GM21528 (cell line): ENCODE measurements around the gene SPATA12.
"Not testable (repeated sequence)": the region's sequence is repeated elsewhere in the genome, so short reads cannot be mapped to it uniquely, and the experiment has no call there.

Experiments used
- ATAC-seq: cut with Tn5 transposase; IDR thresholded peaks from one replicate; pipeline ENCODE4 v1.9.1; 2021; ENCODE audit warnings: mild to moderate bottlenecking, moderate library complexity; ENCODE audit not compliant: unreplicated experiment, low FRiP score

SPATA12 gene

GRCh38 chr3:57080171-57080570 is 19.7 kb downstream of the SPATA12 start:
- no peak for ATAC-seq

- no peak for ATAC-seq
These were observed 20.7 kb downstream of the SPATA12 start for GRCh38 chr3:57081173-57081572.

- no peak for ATAC-seq
These were observed 22.0 kb downstream of the SPATA12 start for GRCh38 chr3:57082481-57082880.

- ATAC-seq: not testable (repeated sequence)
These were observed 23.0 kb downstream of the SPATA12 start for GRCh38 chr3:57083266-57083995.

- no peak for ATAC-seq
These were observed 24.7 kb downstream of the SPATA12 start for GRCh38 chr3:57085211-57085610.

- ATAC-seq: no peak
These were observed 25.7 kb downstream of the SPATA12 start for GRCh38 chr3:57086201-57086600.

- no peak for ATAC-seq
These were observed 27.1 kb downstream of the SPATA12 start for GRCh38 chr3:57087361-57088092.

GRCh38 chr3:57088503-57088902 is 28.0 kb downstream of the SPATA12 start:
- no peak for ATAC-seq

- no peak for ATAC-seq
These were observed 28.6 kb downstream of the SPATA12 start for GRCh38 chr3:57089043-57089442.

- ATAC-seq: no peak
These were observed 31.2 kb downstream of the SPATA12 start for GRCh38 chr3:57091521-57092273.

- ATAC-seq: no peak
These were observed 33.0 kb downstream of the SPATA12 start for GRCh38 chr3:57093489-57093888.

GRCh38 chr3:57093971-57094535 is 33.6 kb downstream of the SPATA12 start:
- no peak for ATAC-seq

GRCh38 chr3:57094575-57094974 is 34.1 kb downstream of the SPATA12 start:
- ATAC-seq: no peak

GRCh38 chr3:57095363-57095762 is 34.9 kb downstream of the SPATA12 start:
- ATAC-seq: no peak

GRCh38 chr3:57097536-57097935 is 37.1 kb downstream of the SPATA12 start:
- ATAC-seq: no peak

- no peak for ATAC-seq
These were observed 38.2 kb downstream of the SPATA12 start for GRCh38 chr3:57098418-57099310.

- ATAC-seq: no peak
These were observed 39.7 kb downstream of the SPATA12 start for GRCh38 chr3:57100046-57100695.

- ATAC-seq: no peak
These were observed 45.1 kb downstream of the SPATA12 start for GRCh38 chr3:57105585-57105984.

- ATAC-seq: no peak
These were observed 48.2 kb downstream of the SPATA12 start for GRCh38 chr3:57108684-57109083.
